H1 (cell line): ENCODE data around the gene RERG. TPM values are rescaled to one million over a fixed set of nuclear protein-coding genes. Genes with fewer than 3 reads are reported as not detected.

Experiments used
- CTCF ChIA-PET: fragments of 300-600 bp; sonication (Branson Sonifier 250); formaldehyde crosslinking; loops from one replicate; lab custom pipeline; 2021; ENCODE audit not compliant: partially characterized antibody; lab: Charles Lee
- POLR2A ChIA-PET: fragments of 300-600 bp; sonication (Branson Sonifier 250); formaldehyde crosslinking; loops from one replicate; lab custom pipeline; 2021; ENCODE audit warnings: inconsistent platforms; ENCODE audit not compliant: partially characterized antibody; lab: Charles Lee
- DNase-seq, 2 experiments: peaks; one replicate each; pipeline versions ENCODE4 v3.0.0 to v3.0.0-alpha.2; 2010 to 2022; ENCODE audit warnings: low spot score in 2 of 2, low read depth in 1 of 2, mixed read lengths in 1 of 2
- FAIRE-seq: peaks from 2 replicates; lab custom pipeline; 2011; peaks lifted over from hg19 to GRCh38; lab: Jason Lieb, UNC
- H2AFZ ChIP-seq: 2 replicates; pipeline ENCODE4 v1.8.1; 2012; ENCODE audit warnings: low read length, inconsistent platforms
- H2AK5ac ChIP-seq: 2 replicates; pipeline ENCODE4 v1.6.1; 2013; ENCODE audit warnings: low read depth, low read length
- H2BK120ac ChIP-seq: replicated peaks from 2 replicates; pipeline ENCODE3; 2013; ENCODE audit warnings: low read depth, low read length, inconsistent platforms
- H2BK12ac ChIP-seq: 2 replicates; pipeline ENCODE4 v1.6.1; 2013; ENCODE audit warnings: low read depth, low read length
- H2BK15ac ChIP-seq: 2 replicates; pipeline ENCODE4 v1.6.1; 2013; ENCODE audit warnings: low read length
- H2BK20ac ChIP-seq: 2 replicates; pipeline ENCODE4 v1.6.1; 2013; ENCODE audit warnings: low read length
- H2BK5ac ChIP-seq: 2 replicates; pipeline ENCODE4 v1.6.1; 2013; ENCODE audit warnings: low read depth, low read length
- H3K14ac ChIP-seq: 2 replicates; pipeline ENCODE4 v1.6.1; 2013; ENCODE audit warnings: inconsistent platforms; ENCODE audit not compliant: insufficient read length
- H3K18ac ChIP-seq: 2 replicates; pipeline ENCODE4 v1.6.1; 2013; ENCODE audit warnings: low read length; ENCODE audit errors: extremely low read depth
- H3K23ac ChIP-seq: 2 replicates; pipeline ENCODE4 v1.6.1; 2013; ENCODE audit warnings: inconsistent platforms; ENCODE audit not compliant: insufficient read length
- H3K23me2 ChIP-seq: 2 replicates; pipeline ENCODE4 v1.6.1; 2013; ENCODE audit warnings: low read depth, low read length
- H3K27ac ChIP-seq: 2 replicates; pipeline ENCODE4 v1.6.1; 2011; ENCODE audit warnings: low read depth, low read length, inconsistent platforms
- H3K27me3 ChIP-seq, 4 experiments: replicated peaks in 1 of 4; 1 replicate in 1 of 4; 2 replicates in 3 of 4; pipeline versions ENCODE4 v1.6.1 to v1.8.1; 2011 to 2013; ENCODE audit warnings: low read length in 3 of 4, mild to moderate bottlenecking in 3 of 4, inconsistent platforms in 2 of 4, mixed read lengths in 2 of 4, moderate library complexity in 1 of 4; ENCODE audit not compliant: control insufficient read depth in 3 of 4, insufficient read depth in 3 of 4; ENCODE audit errors: extremely low read depth in 1 of 4
- H3K36me3 ChIP-seq, 4 experiments: 2 replicates each; pipeline versions ENCODE4 v1.6.1 to v1.8.1; 2011 to 2013; ENCODE audit warnings: mild to moderate bottlenecking in 4 of 4, low read length in 3 of 4, moderate library complexity in 2 of 4, control low read depth in 1 of 4, inconsistent platforms in 1 of 4; ENCODE audit not compliant: insufficient read depth in 4 of 4, control insufficient read depth in 2 of 4
- H3K4ac ChIP-seq: replicated peaks from 2 replicates; pipeline ENCODE3; 2013; ENCODE audit warnings: low read length, low read depth, mixed read lengths, inconsistent platforms; ENCODE audit not compliant: insufficient read length
- H3K4me1 ChIP-seq, 4 experiments: replicated peaks in 1 of 4; 1 replicate in 1 of 4; 2 replicates in 3 of 4; pipeline versions ENCODE4 v1.6.1 to v1.8.1; 2011 to 2013; ENCODE audit warnings: low read length in 3 of 4, inconsistent platforms in 2 of 4, mixed read lengths in 1 of 4; ENCODE audit not compliant: insufficient read depth in 4 of 4, control insufficient read depth in 3 of 4
- H3K4me2 ChIP-seq, 2 experiments: 2 replicates each; pipeline versions ENCODE4 v1.6.1 to v1.8.1; 2011 to 2013; ENCODE audit warnings: low read depth in 2 of 2, low read length in 2 of 2, control low read depth in 1 of 2, inconsistent platforms in 1 of 2, mild to moderate bottlenecking in 1 of 2; ENCODE audit not compliant: insufficient read depth in 1 of 2
- H3K4me3 ChIP-seq, 4 experiments: fragments of 200-600, 300-600 bp in 1 of 4; sonication (generic), shearing (Covaris generic), sonication (Bioruptor Twin) in 1 of 4; 2 replicates each; pipeline versions ENCODE4 v1.5.1 to v1.8.1; 2011 to 2016; ENCODE audit warnings: low read length in 4 of 4, low read depth in 3 of 4, control low read depth in 2 of 4, inconsistent platforms in 2 of 4, mild to moderate bottlenecking in 2 of 4, mixed read lengths in 1 of 4, moderate library complexity in 1 of 4; ENCODE audit not compliant: insufficient read depth in 2 of 4; ENCODE audit errors: extremely low read depth in 1 of 4
- H3K56ac ChIP-seq: replicated peaks from 2 replicates; pipeline ENCODE3; 2013; ENCODE audit warnings: low read depth, mild to moderate bottlenecking, mixed read lengths, low read length, inconsistent platforms; ENCODE audit not compliant: insufficient read length
- H3K79me1 ChIP-seq: 2 replicates; pipeline ENCODE4 v1.6.1; 2013; ENCODE audit warnings: low read depth, low read length, control low read depth
- H3K79me2 ChIP-seq, 2 experiments: 2 replicates each; pipeline versions ENCODE4 v1.6.1 to v1.8.1; 2012 to 2013; ENCODE audit warnings: low read length in 2 of 2, mild to moderate bottlenecking in 2 of 2, inconsistent platforms in 1 of 2; ENCODE audit not compliant: insufficient read depth in 2 of 2, control insufficient read depth in 1 of 2
- H3K9ac ChIP-seq, 4 experiments: replicated peaks in 1 of 4; 1 replicate in 1 of 4; 2 replicates in 3 of 4; pipeline versions ENCODE4 v1.6.1 to v1.8.1; 2011 to 2013; ENCODE audit warnings: low read depth in 3 of 4, low read length in 3 of 4, control low read depth in 2 of 4, mild to moderate bottlenecking in 2 of 4, moderate library complexity in 2 of 4, inconsistent platforms in 1 of 4; ENCODE audit errors: extremely low read depth in 1 of 4
- H3K9me3 ChIP-seq, 2 experiments: 2 replicates each; pipeline versions ENCODE4 v1.6.1 to v1.8.1; 2012 to 2013; ENCODE audit warnings: mild to moderate bottlenecking in 2 of 2, moderate library complexity in 2 of 2, control low read depth in 1 of 2, inconsistent platforms in 1 of 2, low read depth in 1 of 2, low read length in 1 of 2, mixed read lengths in 1 of 2; ENCODE audit not compliant: insufficient read depth in 2 of 2
- H4K20me1 ChIP-seq, 2 experiments: replicated peaks in 1 of 2; 2 replicates each; pipeline versions ENCODE3 to v1.8.1; 2011 to 2013; ENCODE audit warnings: inconsistent platforms in 2 of 2, low read length in 2 of 2, mild to moderate bottlenecking in 1 of 2; ENCODE audit not compliant: insufficient read depth in 2 of 2, control insufficient read depth in 1 of 2
- H4K5ac ChIP-seq: 2 replicates; pipeline ENCODE4 v1.6.1; 2013; ENCODE audit warnings: low read length, low read depth, mixed read lengths, inconsistent platforms; ENCODE audit not compliant: insufficient read length
- H4K8ac ChIP-seq: 2 replicates; pipeline ENCODE4 v1.8.0; 2013; ENCODE audit warnings: mild to moderate bottlenecking, moderate library complexity, low read length, inconsistent platforms; ENCODE audit not compliant: insufficient read depth; ENCODE audit errors: extremely low read depth
- H4K91ac ChIP-seq: replicated peaks from 2 replicates; pipeline ENCODE3; 2013; ENCODE audit warnings: low read length, mixed read lengths, inconsistent platforms; ENCODE audit not compliant: insufficient read length
- MAFK ChIP-seq: IDR thresholded peaks from 2 replicates; pipeline ENCODE4 v1.6.1; 2012; ENCODE audit warnings: low read depth, mild to moderate bottlenecking, improper control_type of control experiment, low read length
- SIRT6 ChIP-seq: IDR thresholded peaks from one replicate; pipeline ENCODE4 v1.7.1; 2012; ENCODE audit warnings: low read length, inconsistent platforms
- WGBS, 2 experiments: shearing (Covaris generic) in 1 of 2; methylation state at CpG; one replicate each; pipeline versions ENCODE4 v1.1.6 to v1.1.7; 2013 to 2015; ENCODE audit warnings: low lambda C conversion rate in 2 of 2, mixed read lengths in 2 of 2, inconsistent platforms in 1 of 2, low coverage in 1 of 2, missing lambda C conversion rate in 1 of 2; ENCODE audit not compliant: insufficient replicate concordance in 2 of 2, insufficient coverage in 1 of 2, insufficient read length in 1 of 2; ENCODE audit errors: extremely low coverage in 1 of 2, missing lambda C conversion rate in 1 of 2; 5-methylcytosine and 5-hydroxymethylcytosine counted together
- polyA plus RNA-seq, 7 experiments: library from polyadenylated mRNA; depleted of rRNA in 3 of 7; stranded (reverse) in 5 of 7; unstranded in 2 of 7; fragments of >200 nt in 5 of 7; fragments of 200-250 nt in 2 of 7; gene quantifications; 1 replicate in 5 of 7; 2 replicates in 1 of 7; 4 replicates in 1 of 7; pipeline versions ENCODE4 v1.2.1 to v1.2.3, GENCODE V29; 2011 to 2013; ENCODE audit warnings: missing spikeins in 2 of 7, mixed read lengths in 2 of 7
- total RNA-seq: library from RNA; stranded (reverse); fragmentation: NEBNext Ultra II Directional; extraction: Animal tissue kit (Norgen Biotek cat#: 25700); gene quantifications from 2 replicates; pipeline ENCODE4 v1.2.1, GENCODE V29; 2021

The RERG gene
- total and polyA plus RNA-seq, 2 of the 8 experiments (the other 6 are each of a cell fraction or from before 2014, with no cell fraction given): 0.12 to 0.86 TPM

- Histone ChIP-seq H3K9me3 (0 out of 4 replicates have a peak, but pooled peaks cover 0 to 2% of the 10 kb centered on the region in 2 experiments), H3K23me2 (no peaks in the 10 kb centered on the region), H2BK12ac (no peak overlapping the region), H3K4me3 (no peak overlapping the region), H2BK120ac (no peak overlapping the region), H3K79me2 (no peaks in the 10 kb centered on the region), H3K9ac (no peak overlapping the region), H3K4ac (no peak overlapping the region), H3K14ac (no peak overlapping the region), H4K5ac (no peak overlapping the region), H2BK20ac (no peak overlapping the region), H3K27me3 (no peaks in the 10 kb centered on the region), H2AFZ (peak overlapping the region; percentile 42; the same call in 1 of the 2 replicates), H3K36me3 (no peaks in the 10 kb centered on the region), H2BK5ac (no peak overlapping the region), H3K56ac (no peak overlapping the region), H4K8ac (no peak overlapping the region), H3K4me1 (no peaks in the 10 kb centered on the region), H3K23ac (no peak overlapping the region), H4K20me1 (no peaks in the 10 kb centered on the region), H2BK15ac (no peak overlapping the region), H3K79me1 (no peaks in the 10 kb centered on the region), H4K91ac (no peak overlapping the region), H3K27ac (no peak overlapping the region), H2AK5ac (no peak overlapping the region), H3K4me2 (no peak overlapping the region), H3K18ac (no peak overlapping the region)
- FAIRE-seq (no peak), DNase-seq (no peak)
- ChIA-PET CTCF (no interaction called here), POLR2A (no interaction called here)
- WGBS, 2 experiments: 79% methylated on average over 2 of the region's 2 CpGs; no CpG with 5 or more reads in 1 of the 2 experiments
- peak; percentile 74 for TF ChIP-seq MAFK
- no peak for TF ChIP-seq SIRT6
Observed at GRCh38 chr12:15090441-15090840, 130.8 kb downstream of the RERG start.
